Caco-2 (cell line): ENCODE data around the gene MYH9. TPM values are rescaled to one million over a fixed set of nuclear protein-coding genes. Genes with fewer than 3 reads are reported as not detected.

ENCODE experiments used
- BruUV-seq: library from RNA; stranded (reverse); fragments of 400-500 nt; replicated peaks from 2 replicates; lab custom pipeline; 2021; lab: Mats Ljungman, UMichigan
- CTCF ChIA-PET: fragments of 300-600 bp; sonication (Branson Sonifier 250); formaldehyde crosslinking; loops from one replicate; lab custom pipeline; 2022; ENCODE audit warnings: antibody characterized with exemption; lab: Charles Lee
- POLR2A ChIA-PET: fragments of 300-600 bp; sonication (Branson Sonifier 250); formaldehyde crosslinking; loops from one replicate; lab custom pipeline; 2022; ENCODE audit warnings: antibody characterized with exemption; lab: Charles Lee
- DNase-seq, 2 experiments: peaks; one replicate each; pipeline versions ENCODE4 v3.0.0 to v3.0.0-alpha.2; 2020 to 2022
- H3K27me3 ChIP-seq: replicated peaks from 2 replicates; pipeline ENCODE4 v1.6.0; 2011; ENCODE audit warnings: low read length; ENCODE audit not compliant: control insufficient read depth, insufficient read depth
- H3K36me3 ChIP-seq: 2 replicates; pipeline ENCODE4 v1.5.1; 2011; ENCODE audit warnings: low read length; ENCODE audit not compliant: control insufficient read depth, insufficient read depth
- H3K4me1 ChIP-seq: fragments of 250-450 bp; sonication (Bioruptor Pico); 2 replicates; pipeline ENCODE4 v1.5.1; 2020; ENCODE audit warnings: mild to moderate bottlenecking
- H3K4me3 ChIP-seq: 2 replicates; pipeline ENCODE4 v1.5.1; 2011; ENCODE audit warnings: low read depth, mild to moderate bottlenecking, control low read depth, low read length
- H3K9me3 ChIP-seq: fragments of 250-450 bp; sonication (Bioruptor Pico); 2 replicates; pipeline ENCODE4 v1.5.1; 2020; ENCODE audit warnings: mild to moderate bottlenecking, moderate library complexity
- H3K27ac Mint-ChIP-seq: one replicate; pipeline ENCODE4 v1.8.0; 2022; ENCODE audit warnings: mixed read lengths; ENCODE audit not compliant: unreplicated experiment
- H3K27me3 Mint-ChIP-seq: one replicate; pipeline ENCODE4 v1.8.0; 2022; ENCODE audit warnings: mixed read lengths; ENCODE audit not compliant: insufficient read depth, unreplicated experiment
- H3K36me3 Mint-ChIP-seq: one replicate; pipeline ENCODE4 v1.8.0; 2022; ENCODE audit warnings: mild to moderate bottlenecking, mixed read lengths; ENCODE audit not compliant: insufficient read depth, unreplicated experiment
- H3K4me1 Mint-ChIP-seq: one replicate; pipeline ENCODE4 v1.8.0; 2022; ENCODE audit warnings: low read depth, mixed read lengths; ENCODE audit not compliant: unreplicated experiment
- H3K4me3 Mint-ChIP-seq: one replicate; pipeline ENCODE4 v1.8.0; 2022; ENCODE audit warnings: mild to moderate bottlenecking, moderate library complexity, mixed read lengths; ENCODE audit not compliant: unreplicated experiment
- H3K9me3 Mint-ChIP-seq: one replicate; pipeline ENCODE4 v1.8.0; 2022; ENCODE audit warnings: mixed read lengths; ENCODE audit not compliant: unreplicated experiment
- intact Hi-C: fragments of 100-400 bp; cut with micrococcal nuclease; formaldehyde crosslinking; loops from one replicate; pipeline ENCODE4 v1.10.0; 2022; ENCODE audit not compliant: unreplicated experiment
- total RNA-seq: library from RNA; stranded (reverse); gene quantifications from 2 replicates; pipeline ENCODE4 v1.2.3, GENCODE V29; 2022
- TF ChIP-seq, protein P1 (sequence below), 2 experiments: fragments of 200-600 bp in 1 of 2; IDR thresholded peaks; 1 replicate in 1 of 2; 2 replicates in 1 of 2; pipeline versions ENCODE4 v1.5.1 to v1.8.0; 2011 to 2022; ENCODE audit warnings: antibody characterized with exemption in 1 of 2, control low read depth in 1 of 2, inconsistent platforms in 1 of 2, low read depth in 1 of 2, low read length in 1 of 2, mild to moderate bottlenecking in 1 of 2, moderate library complexity in 1 of 2; ENCODE audit not compliant: insufficient read depth in 1 of 2, severe bottlenecking in 1 of 2, unreplicated experiment in 1 of 2

MYH9 gene
- total RNA-seq, 1 experiment from 2014 or later = 513 TPM

DNA sequence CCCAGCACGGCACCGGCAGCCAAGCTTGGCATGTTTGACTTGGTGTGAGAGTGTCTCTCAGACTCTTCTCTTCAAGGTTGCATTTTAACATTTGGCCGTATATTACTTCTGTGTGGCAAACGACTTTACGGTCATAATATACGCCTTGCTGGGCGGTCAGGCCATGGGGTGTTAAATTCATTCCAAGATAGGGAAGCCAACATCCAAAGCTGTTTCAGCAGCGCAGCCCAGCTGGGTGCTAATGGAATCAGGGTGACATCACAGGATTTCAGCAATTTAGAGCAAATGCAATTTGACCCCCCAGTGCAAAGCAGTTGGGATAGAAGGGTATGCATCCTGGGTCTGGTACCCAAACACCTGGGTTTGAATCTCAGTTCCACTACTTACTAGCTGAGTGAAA is 16.7 kb upstream of the MYH9 start:
- no peaks in the 10 kb centered on the region for H3K9me3 ChIP-seq
- no TSS peak for BruUV-seq
- H3K27me3 ChIP-seq = no peaks in the 10 kb centered on the region
- H3K4me1 ChIP-seq = peaks cover 14% of the 10 kb centered on the region
- H3K36me3 ChIP-seq = no peaks in the 10 kb centered on the region
- Mint-ChIP-seq H3K9me3 (no peaks in the 10 kb centered on the region), H3K36me3 (peaks cover 3% of the 10 kb centered on the region), H3K4me3 (no peak overlapping the region), H3K27me3 (no peaks in the 10 kb centered on the region), H3K4me1 (peaks cover 11% of the 10 kb centered on the region), H3K27ac (no peak overlapping the region)
- ChIA-PET POLR2A (no interaction called here), CTCF (no interaction called here)
- no peak for DNase-seq
- intact Hi-C loops = no loop called here
- no peak overlapping the region for H3K4me3 ChIP-seq
- TF ChIP-seq, protein P1, sequence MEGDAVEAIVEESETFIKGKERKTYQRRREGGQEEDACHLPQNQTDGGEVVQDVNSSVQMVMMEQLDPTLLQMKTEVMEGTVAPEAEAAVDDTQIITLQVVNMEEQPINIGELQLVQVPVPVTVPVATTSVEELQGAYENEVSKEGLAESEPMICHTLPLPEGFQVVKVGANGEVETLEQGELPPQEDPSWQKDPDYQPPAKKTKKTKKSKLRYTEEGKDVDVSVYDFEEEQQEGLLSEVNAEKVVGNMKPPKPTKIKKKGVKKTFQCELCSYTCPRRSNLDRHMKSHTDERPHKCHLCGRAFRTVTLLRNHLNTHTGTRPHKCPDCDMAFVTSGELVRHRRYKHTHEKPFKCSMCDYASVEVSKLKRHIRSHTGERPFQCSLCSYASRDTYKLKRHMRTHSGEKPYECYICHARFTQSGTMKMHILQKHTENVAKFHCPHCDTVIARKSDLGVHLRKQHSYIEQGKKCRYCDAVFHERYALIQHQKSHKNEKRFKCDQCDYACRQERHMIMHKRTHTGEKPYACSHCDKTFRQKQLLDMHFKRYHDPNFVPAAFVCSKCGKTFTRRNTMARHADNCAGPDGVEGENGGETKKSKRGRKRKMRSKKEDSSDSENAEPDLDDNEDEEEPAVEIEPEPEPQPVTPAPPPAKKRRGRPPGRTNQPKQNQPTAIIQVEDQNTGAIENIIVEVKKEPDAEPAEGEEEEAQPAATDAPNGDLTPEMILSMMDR (IDR thresholded peaks at IDR 0.05; ENCODE audit: insufficient read depth in 1 of 2, low read depth in 1 of 2, low read length in 1 of 2, severe bottlenecking in 1 of 2, unreplicated experiment in 1 of 2) = no peak

DNA sequence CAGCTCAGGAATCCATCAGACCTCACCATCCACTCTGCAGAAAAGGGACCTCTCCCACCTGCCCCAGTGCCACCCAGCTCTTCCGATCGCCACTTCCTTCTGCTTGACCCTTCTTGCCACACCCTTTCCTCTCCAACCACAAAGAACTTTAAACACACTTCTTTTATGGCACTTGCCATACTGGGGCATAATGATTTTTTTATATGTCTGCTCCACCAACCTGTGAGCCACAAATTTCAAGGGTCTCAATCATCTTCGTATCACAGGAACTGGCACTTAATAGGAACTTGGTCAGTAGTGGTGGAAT is 11.7 kb upstream of the MYH9 start:
- TF ChIP-seq, protein P1 (IDR thresholded peaks at IDR 0.05; ENCODE audit: insufficient read depth in 1 of 2, low read depth in 1 of 2, low read length in 1 of 2, severe bottlenecking in 1 of 2, unreplicated experiment in 1 of 2) = no peak
- Histone ChIP-seq H3K4me3 (no peak overlapping the region), H3K4me1 (peaks cover 51% of the 10 kb centered on the region), H3K36me3 (no peaks in the 10 kb centered on the region), H3K9me3 (no peaks in the 10 kb centered on the region), H3K27me3 (no peaks in the 10 kb centered on the region)
- peaks cover 6% of the 10 kb centered on the region for H3K36me3 Mint-ChIP-seq
- peaks cover 43% of the 10 kb centered on the region for H3K4me1 Mint-ChIP-seq
- no peak for DNase-seq
- POLR2A ChIA-PET = interaction anchor here (0.6 to 1.2 kb wide), 2 partner anchors 11 kb away, joined by 3 to 7 read pairs; partner anchors contain the start of gene MYH9
- CTCF ChIA-PET = interaction anchor here (1.2 kb wide), 1 partner anchor 11 kb away, joined by 3 read pairs; the partner anchor contains the start of gene MYH9
- no peaks in the 10 kb centered on the region for H3K9me3 Mint-ChIP-seq
- BruUV-seq = no TSS peak
- no peaks in the 10 kb centered on the region for H3K27me3 Mint-ChIP-seq
- H3K4me3 Mint-ChIP-seq = peak overlapping the region; percentile 23
- peak overlapping the region; percentile 93 for H3K27ac Mint-ChIP-seq
- intact Hi-C loops = no loop called here

DNA sequence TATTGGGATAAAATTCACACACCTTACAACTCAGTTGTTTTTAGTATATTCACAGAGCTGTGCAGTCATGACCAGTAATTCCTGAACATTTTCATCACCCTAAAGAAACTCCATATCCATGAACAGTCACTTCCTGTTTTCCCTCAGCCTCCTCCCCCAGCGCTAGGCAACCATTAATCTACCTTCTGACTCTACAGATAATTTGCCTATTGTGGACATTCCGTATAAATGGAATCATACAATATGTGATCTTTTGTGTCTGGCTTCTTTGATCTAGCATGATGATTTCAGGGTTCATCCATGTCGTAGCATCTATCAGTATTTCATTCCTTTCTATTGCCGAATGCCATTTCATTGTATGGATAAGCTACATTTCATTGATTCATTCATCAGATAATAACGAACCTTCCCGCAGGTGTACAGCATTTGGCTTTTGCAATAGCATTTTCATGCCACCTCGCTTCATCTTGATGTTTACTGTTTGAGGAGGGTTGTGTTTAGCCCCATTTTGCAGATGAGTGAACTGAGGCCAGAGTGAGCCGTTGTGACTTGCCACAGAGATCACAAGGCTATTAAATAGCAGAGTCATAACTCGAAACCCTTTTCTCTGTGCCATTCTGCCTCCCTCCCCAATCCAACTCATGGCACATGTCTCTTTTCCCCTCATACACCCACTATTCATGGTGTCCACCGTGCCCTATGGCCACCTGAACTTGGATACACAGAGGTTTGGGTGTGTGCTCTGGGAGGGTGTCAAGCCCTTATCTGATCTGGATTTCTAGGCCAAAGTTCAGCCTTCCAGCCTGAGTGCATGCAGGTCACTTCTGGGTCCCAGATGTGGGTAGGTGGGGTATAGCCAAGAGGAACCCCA is 11.1 kb upstream of the MYH9 start:
- H3K9me3 Mint-ChIP-seq = no peaks in the 10 kb centered on the region
- Histone ChIP-seq H3K9me3 (no peaks in the 10 kb centered on the region), H3K36me3 (no peaks in the 10 kb centered on the region), H3K4me3 (no peak overlapping the region), H3K4me1 (peaks cover 51% of the 10 kb centered on the region), H3K27me3 (no peaks in the 10 kb centered on the region)
- no peak for DNase-seq
- intact Hi-C loops = no loop called here
- H3K4me3 Mint-ChIP-seq = peak overlapping the region; percentile 23
- H3K36me3 Mint-ChIP-seq = peaks cover 6% of the 10 kb centered on the region
- peaks cover 44% of the 10 kb centered on the region for H3K4me1 Mint-ChIP-seq
- BruUV-seq = no TSS peak
- no peaks in the 10 kb centered on the region for H3K27me3 Mint-ChIP-seq
- TF ChIP-seq, protein P1 (IDR thresholded peaks at IDR 0.05; ENCODE audit: insufficient read depth in 1 of 2, low read depth in 1 of 2, low read length in 1 of 2, severe bottlenecking in 1 of 2, unreplicated experiment in 1 of 2) = no peak
- H3K27ac Mint-ChIP-seq = peak overlapping the region; percentile 93
- ChIA-PET POLR2A (interaction anchor here (0.6 to 1.2 kb wide), 2 partner anchors 11 to 12 kb away, joined by 3 to 7 read pairs; partner anchors contain the start of gene MYH9), CTCF (interaction anchor here (1.2 kb wide), 1 partner anchor 11 kb away, joined by 3 read pairs; the partner anchor contains the start of gene MYH9)
